Suppressor macrophage treated with lipopolysaccharide for 1 hour (primary cell): ENCODE results near the gene SPG7.
A peak's percentile ranks its signal among the peaks of the same experiment; 100 is the strongest.

ENCODE experiments used
- DNase-seq, 3 donors: peaks; one replicate each; pipeline ENCODE4 v3.0.0-alpha.2; 2020 to 2022

Gene SPG7

DNA sequence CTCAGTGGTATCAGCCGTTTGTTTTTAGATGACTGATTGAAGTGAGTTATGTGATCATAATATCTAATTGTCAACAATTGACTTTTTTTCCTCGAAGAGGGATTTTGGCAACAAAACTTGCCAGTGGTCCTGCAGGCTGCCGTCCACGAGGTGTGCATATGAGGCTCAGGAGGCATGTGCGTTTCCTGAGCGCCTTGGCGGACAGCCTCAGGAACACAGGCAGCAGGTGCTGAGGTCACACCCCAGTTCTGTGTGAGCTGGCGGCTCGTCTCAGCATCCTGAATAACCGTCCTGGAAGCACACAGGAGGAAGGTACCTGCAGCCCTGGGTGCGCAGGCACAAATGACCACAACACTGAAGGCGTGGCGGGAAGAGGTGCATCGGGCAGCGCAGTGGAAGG, 11.7 kb downstream of the SPG7 start:
- no peak for DNase-seq

- no peak for DNase-seq
These were observed 14.1 kb downstream of the SPG7 start for GRCh38 chr16:89522287-89522686.

GRCh38 chr16:89523680-89524344, 15.6 kb downstream of the SPG7 start:
- DNase-seq: no peak

GRCh38 chr16:89525146-89525913, 17.1 kb downstream of the SPG7 start:
- no peak for DNase-seq

GRCh38 chr16:89529097-89529496, 20.9 kb downstream of the SPG7 start:
- DNase-seq: no peak

DNA sequence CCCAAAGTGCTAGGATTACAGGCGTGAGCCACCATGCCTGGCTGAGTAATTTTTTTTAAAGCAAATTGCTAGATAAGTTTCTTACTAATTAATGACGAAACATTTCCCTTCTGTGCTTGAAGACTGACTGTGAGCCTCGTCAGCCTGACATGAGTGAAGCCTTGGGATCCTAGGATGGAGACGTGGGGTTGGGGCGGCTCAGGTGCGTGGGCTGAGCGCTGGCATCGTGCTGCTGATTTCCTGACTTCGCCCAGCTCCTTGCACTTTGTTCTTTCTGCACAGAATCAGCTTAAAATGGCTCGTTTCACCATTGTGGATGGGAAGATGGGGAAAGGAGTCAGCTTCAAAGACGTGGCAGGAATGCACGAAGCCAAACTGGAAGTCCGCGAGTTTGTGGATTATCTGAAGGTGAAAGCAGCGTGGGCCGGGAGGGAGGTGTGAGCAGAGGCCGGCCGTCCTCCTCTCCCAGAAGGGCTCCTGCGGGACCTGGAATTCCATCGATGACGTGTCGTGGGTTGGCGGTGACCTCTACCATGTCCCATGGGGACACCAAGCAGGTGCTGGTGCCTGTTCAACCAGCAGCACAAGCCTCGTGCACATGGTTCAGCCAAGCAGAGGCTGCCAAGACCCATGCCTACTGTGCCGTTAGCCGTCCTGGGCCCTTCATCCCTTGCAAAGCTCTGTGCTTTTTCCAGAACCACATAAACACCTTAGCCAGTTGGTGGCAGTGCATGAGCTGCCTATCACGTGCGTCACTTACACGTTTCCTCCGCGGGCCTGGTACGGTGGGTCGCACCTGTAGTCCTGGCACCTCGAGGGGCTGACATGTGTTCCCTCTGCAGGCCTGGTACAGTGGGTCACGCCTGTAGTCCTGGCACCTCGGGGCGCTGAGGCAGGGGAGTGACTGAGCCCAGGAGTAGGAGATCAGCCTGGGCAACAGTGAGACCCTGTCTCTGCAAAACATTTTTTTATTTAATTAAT, 22.5 kb downstream of the SPG7 start:
- no peak for DNase-seq

- no peak for DNase-seq
These were observed 23.8 kb downstream of the SPG7 start for GRCh38 chr16:89531821-89532526.

DNA sequence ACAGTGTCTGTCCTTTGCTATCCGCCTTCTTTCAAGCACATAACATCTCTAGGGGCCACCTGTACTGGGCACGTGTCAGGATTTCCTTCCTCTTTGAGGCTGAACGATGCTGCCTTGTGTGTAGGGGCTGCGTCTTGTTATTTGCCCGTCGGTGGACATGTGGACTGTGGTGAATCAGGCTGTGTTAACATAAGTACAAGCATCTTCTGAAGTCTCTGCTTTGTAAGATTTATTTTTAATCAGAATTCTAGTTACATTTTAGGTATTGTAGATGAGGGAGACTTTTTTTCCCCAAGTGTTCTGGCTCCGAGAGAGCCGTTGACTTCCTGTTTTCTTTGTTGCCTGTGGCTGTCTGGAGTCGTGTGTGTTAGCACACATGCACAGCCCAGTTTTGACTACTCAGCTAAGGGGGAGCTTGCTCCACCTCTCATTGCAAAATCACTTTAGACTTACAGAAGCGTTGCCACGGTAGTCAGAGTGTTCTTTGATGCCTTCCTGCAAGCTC, 26.1 kb downstream of the SPG7 start:
- DNase-seq: peak; percentile 84 to 91 (median 90)

- DNase-seq: no peak
These were observed 28.2 kb downstream of the SPG7 start for GRCh38 chr16:89536371-89536770.

- DNase-seq: peak in 1 of 3 donors; percentile 12
These were observed 28.8 kb downstream of the SPG7 start for GRCh38 chr16:89536886-89537548.

DNA sequence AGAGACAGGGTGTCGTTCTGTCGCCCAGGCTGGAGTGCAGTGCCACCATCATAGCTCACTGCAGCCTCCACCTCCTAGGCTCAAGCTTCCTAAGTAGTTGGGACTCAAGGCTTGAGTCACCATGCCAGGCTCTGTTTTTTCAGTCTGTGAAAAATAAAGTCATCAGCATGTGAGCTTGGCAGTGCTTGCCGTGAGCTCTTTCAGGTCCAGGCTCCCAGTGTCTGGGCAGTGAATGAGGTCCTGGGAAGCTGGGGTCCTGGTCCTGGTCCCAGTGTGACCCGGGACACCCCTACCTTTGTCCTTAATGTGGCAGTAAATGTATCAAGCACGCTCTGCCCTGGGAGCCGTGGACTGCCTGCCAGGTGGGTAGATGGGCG, 29.3 kb downstream of the SPG7 start:
- no peak for DNase-seq

DNA sequence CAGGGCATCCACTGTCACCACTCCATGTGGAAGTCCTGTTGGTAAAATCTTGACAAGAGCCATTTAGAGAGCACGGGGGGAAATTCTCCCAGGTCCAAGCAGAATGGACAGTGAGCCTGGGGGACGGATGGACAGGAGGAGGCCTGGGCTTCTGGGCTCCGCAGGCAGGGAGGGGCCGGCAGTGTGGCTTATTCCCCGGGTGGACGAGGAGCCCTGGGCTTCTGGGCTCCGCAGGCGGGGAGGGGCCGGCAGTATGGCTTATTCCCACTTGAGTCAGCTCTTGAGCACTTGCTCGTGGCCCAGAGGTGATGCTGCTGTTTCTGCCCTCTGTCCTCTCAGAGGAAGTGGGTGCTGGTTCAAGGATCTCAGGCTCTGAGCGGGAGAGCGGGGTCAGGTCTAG, 30.1 kb downstream of the SPG7 start:
- DNase-seq: no peak

DNA sequence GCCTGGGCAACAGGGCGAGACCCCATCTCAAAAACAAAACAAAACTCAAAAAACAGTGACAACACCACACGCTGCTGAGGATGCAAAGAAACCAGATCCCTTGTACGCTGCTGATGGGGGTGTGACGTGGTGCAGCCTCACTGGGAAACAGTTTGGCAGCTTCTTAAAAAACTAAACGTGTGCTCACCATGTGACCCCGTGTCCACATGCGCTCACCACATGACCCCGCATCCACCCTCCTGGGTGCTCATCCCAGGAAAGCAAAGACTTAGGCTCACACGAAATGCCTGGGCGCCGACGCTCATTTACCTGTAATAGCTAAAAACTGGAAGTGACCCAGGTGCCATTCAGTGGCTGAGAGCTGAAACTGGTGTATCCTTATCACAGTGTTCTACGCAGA, 32.4 kb downstream of the SPG7 start:
- no peak for DNase-seq

GRCh38 chr16:89541792-89542191, 33.6 kb downstream of the SPG7 start:
- no peak for DNase-seq

GRCh38 chr16:89544113-89544512, 35.9 kb downstream of the SPG7 start:
- DNase-seq: no peak

- no peak for DNase-seq
These were observed 36.5 kb downstream of the SPG7 start for GRCh38 chr16:89544713-89545043.

DNA sequence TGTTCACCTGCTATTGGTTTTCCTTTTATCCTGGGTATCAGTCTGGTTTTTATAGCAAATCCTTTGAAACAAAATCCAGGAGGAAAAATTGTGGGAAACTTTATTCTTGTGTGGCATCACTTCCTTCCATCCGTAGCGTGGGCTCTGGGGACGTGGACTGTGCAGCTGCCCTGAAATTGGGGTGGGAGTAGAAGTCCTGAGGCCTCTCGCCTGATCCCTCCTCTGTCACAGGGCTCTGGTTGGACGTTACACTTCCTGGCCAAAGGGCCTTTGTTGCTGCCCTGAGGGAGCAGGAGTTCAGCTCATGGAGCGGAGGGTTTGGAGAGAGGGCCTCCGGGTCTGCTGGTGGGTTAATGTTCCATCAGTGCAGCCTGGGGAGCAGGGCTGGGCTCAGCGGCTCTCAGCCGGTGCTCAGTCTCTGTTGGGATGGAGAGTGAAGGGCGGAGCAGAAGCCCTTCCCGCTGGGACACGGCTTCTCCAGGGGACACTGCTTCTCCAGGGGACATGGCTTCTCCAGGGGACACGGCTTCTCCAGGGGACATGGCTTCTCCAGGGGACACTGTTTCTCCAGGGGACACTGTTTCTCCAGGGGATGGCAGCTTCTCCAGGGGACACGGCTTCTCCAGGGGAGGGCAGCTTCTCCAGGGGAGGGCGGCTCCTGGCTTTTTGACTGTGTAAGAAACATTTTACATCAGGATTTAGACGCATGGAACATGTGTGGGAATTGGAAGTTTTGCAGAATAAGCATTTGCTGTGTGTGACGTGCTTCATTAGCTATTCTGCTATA, 37.0 kb downstream of the SPG7 start:
- DNase-seq: no peak

GRCh38 chr16:89545831-89546574, 37.8 kb downstream of the SPG7 start:
- no peak for DNase-seq

DNA sequence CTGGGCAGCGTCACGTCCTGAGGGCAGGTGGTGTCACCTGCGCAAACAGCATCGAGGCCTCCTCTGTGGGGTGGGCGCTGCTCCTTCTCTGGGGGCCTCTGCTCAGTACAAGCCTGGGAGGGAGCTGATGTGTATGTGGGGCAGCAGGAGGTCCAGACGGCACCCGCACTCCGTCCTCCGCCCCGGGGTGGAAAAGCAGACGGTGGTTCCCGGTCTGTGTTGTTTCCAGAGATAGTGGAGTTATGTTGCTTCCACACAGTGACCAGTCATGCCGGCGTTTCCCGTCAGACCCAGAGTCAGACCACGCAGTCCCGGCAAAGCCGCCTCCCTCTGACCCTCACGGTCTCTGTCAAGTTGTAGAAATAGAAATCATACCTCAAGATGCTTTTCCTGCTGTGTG, 38.6 kb downstream of the SPG7 start:
- DNase-seq: no peak

- DNase-seq: no peak
These were observed 39.1 kb downstream of the SPG7 start for GRCh38 chr16:89547291-89547690.

- no peak for DNase-seq
These were observed 39.7 kb downstream of the SPG7 start for GRCh38 chr16:89547860-89548259.
